ENCODE data around the gene UBE2J2.

DNA sequence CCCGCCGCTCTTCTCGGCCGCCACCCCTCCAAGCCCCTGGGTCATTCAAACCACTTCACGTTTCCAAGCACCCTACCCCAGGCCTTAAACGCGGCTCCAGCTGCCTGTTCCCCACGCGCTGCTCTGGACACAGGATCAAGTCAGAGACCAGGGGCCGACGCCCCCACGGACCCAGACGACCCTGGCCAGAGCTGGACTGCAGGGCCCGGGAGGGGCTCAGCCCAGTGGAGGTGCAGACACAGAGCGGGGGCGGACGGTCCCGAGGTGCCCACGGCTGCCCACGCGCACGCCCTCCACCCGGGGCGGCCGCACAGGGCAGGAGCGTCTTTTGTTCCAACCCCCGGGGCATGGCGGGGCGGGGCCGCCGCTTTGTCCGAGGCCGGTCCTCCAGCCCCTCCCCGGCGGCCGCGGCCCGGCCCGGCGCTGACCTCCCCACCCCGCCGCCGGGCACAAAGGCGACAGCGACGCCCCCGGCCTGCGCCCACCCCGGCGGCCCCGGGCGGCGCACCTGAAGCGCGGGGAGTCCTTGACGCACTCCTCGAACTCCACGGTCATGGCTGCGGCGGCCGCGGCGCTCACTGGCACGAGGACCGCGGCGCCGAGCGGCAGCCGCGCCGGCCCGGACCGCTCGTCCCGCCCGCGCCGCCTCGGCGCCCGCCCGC lies 33.7 kb upstream of the UBE2J2 start:
- TF ChIP-seq, protein P1, sequence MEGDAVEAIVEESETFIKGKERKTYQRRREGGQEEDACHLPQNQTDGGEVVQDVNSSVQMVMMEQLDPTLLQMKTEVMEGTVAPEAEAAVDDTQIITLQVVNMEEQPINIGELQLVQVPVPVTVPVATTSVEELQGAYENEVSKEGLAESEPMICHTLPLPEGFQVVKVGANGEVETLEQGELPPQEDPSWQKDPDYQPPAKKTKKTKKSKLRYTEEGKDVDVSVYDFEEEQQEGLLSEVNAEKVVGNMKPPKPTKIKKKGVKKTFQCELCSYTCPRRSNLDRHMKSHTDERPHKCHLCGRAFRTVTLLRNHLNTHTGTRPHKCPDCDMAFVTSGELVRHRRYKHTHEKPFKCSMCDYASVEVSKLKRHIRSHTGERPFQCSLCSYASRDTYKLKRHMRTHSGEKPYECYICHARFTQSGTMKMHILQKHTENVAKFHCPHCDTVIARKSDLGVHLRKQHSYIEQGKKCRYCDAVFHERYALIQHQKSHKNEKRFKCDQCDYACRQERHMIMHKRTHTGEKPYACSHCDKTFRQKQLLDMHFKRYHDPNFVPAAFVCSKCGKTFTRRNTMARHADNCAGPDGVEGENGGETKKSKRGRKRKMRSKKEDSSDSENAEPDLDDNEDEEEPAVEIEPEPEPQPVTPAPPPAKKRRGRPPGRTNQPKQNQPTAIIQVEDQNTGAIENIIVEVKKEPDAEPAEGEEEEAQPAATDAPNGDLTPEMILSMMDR (IDR thresholded peaks at IDR 0.05), result no peak
- no peak for TF ChIP-seq POLR2A (IDR thresholded peaks at IDR 0.05)

Measured in testis (tissue), 2 donors.